Activated CD8-positive, alpha-beta memory T cell treated with anti-CD3 and anti-CD28 coated beads, Interleukin-2, amount 50 U/mL, for 4 hours (primary cell): Measurements from ENCODE around the gene RANGAP1.

Source experiments
- DNase-seq: peaks from one replicate; pipeline ENCODE4 v3.0.0-alpha.2; 2020

The RANGAP1 gene

DNA sequence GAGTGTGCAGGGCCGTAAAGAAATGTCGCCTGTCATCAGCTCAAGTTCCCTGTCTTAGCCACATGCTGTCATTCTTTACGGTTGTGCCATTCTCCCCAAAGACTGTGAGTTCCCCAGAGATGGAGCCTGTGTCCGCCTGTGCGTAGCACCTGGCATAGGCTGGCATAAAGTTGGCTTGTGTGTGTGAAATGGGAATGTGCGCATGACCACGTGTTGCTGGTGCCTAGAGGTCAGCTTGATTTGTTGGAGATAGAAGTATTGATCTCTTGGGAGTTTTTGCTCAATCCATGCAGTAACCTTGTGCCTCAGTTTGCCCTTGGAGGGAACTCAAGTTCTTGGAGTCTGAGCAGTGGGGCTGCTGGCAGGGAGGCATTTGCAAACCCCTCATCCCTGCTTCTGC lies 54.6 kb downstream of the RANGAP1 start:
- DNase-seq = no peak

DNA sequence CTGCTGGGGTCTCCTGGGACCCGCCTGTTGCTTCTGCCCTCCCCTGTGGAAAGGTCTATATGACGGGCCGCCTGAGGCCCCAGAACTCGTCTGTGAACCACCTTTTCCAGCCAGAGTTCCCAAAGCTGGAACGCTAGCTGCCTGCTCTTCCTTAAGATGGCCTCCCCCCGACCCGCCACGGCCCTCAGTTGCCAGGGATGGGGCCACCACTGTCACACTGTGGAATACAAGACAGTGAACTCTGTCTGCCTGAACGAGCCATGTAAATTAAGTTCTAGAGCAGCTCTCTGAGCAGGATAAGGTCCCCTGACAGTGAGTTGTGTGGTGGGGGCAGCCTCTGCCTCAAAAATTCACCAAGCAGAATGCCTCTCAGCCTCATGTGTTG lies 55.6 kb downstream of the RANGAP1 start:
- DNase-seq = no peak

DNA sequence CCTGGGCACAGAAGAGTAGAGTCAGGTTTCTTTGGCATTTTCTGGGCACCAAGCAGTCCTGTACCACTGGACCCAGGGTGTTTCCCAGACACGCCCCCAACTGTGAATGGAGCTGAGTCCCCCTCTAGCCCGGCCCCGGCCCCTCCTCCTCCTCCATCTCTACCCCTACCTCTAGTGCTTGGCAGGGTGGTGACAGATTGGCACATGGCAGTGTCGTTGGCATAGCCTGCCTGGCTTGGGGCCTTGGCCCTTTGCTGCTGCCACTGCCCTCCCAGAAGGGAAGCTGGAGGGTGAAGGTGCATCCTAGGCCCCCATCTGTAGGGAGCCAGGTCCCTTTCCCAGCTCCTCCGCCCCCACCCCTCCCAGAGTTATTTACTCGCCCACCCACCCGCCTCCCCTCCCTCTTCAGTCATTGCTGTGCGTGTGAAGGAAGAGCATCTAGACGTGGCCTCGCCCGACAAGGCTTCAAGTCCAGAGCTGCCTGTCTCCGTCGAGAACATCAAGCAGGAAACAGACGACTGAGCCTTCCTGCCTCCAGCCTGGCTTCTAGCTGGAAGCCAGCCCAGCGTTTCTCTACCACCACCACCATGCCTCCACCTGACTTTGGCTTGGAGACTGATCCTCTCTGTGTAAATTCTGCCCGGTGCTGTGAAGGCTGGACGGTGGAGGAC lies 56.1 kb downstream of the RANGAP1 start:
- no peak for DNase-seq

DNA sequence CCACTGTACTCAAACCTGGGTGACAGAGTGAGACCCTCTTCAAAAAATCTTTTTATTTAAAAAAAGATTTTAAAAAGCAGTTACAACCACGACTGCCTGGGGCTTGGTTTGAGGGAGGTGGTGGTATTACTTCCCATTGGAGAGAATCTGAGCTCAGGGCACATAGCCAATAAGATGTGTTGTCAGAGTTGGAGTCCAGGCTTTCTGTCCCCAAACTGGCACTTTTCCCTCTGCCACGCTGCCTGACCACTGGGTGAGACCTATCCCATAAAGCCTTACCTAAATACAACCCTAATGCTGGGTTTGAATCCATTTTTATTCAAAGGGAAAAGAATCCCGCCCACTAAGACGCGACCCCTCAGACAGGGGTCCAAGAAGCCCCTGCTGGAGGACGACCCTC lies 56.8 kb downstream of the RANGAP1 start:
- DNase-seq = no peak

DNA sequence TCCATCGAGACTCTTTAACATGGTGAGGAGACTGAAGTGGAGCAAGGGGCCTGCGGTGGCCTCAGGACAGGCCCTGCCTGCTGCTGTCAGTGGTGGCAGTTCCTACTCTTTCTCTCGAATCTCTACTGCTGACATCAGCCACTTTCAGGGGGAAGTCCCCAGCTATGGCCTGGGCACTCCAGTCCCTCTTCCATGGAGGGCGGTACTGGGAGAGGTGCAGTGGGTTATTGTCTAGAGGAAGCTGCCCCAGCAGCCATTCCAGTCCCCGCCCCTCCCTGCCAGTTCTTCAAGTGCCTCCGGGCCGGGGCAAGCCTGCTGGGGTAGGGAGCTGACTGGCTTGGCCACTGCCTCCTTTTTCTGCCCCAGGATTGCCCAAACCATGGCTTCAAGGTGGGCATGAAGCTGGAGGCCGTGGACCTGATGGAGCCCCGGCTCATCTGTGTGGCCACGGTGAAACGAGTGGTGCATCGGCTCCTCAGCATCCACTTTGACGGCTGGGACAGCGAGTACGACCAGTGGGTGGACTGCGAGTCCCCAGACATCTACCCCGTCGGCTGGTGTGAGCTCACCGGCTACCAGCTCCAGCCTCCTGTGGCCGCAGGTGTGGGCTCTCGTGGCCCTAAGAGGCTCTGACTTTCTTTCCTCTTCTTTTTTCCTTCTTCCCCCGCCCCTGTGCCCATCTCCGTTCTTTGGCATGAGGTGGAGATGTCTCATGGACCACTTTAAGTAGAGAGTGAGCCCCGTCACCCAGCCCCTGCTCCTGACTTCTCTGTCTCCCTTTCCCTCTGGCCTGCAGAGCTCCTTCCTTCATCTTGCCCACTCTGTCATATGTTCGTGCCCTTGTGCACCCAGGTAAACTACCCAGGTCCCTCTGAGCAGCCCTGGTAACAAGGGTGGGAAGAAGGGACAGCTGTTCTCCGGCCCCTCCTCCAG lies 59.0 kb downstream of the RANGAP1 start:
- DNase-seq = no peak

DNA sequence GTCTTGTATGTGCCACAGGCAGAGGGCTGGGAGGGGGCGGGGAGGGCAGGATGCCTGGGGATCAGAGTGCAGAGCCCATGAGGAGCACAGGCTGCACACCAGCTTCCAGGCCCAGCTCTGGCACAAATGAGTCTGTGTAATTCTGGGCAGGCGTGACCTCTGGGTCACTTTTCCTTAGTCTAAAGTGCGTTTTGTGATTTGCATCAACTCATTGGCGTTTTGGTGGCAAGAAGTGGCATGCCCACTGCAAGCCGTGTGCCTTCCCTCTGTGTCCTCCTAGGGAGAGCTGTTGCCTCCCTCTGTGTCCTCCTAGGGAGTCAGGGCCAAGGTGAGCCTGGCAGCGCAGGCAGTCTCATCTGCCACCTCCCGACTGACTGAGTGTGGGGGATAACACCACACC lies 62.5 kb downstream of the RANGAP1 start:
- no peak for DNase-seq

DNA sequence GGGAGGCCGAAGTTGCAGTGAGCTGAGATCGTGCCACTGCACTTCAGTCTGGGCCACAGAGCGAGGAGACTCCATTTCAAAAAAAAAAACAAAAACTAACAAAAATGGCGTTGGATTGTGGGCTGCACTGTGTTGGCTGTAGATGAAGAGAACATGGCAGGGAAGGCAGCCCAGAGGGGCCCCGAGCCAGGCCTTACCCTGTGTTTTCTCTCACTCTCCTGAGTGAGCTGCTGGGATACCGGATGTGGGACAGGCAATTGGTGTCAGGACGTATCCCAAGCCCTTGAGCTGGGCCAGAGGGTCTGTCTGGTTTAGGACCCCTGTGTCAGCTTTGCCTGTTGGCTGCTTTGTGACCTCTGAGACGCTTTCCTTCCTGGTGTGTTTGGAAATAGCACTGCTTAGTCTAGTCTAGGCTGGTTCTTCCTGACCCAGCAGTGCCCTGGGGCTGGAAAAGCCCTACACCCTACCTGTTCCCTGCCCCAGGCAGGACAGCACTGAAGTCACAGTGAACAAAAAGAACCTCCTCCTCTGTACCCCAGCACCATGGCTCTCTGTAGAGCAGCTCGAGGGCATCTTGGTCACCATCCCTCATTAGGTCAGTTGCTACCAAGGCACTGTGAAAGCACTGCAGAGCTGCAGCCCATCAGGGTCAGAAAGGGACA lies 63.0 kb downstream of the RANGAP1 start:
- no peak for DNase-seq

DNA sequence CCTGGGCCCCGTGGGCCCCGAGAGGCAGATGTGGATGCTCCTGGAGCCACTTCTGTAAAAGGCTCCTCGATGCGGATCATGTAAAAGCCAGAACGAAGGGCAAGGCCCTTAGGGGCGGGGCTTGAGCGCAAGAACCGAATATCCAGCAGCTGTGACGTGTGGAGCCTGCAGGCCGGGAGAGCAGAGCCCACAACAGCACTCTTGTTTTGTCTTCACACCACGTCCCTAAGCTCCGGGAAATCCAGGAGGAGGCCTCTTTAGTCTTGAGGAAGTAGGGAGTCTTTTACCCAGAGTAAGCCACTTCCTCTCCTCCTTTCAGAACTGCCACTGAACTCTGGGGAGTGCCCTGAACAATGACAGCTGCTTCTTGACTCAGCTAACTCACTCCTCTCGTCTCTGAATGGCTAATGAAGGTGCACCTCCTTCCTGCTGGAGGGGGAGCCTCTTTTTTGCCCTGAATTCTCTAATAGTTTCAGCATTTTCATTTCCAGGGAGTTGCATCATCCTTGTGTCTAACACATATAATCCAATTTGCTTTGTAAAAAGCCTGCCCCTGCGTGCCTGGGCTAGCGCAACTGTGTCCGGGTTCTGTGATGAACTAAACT lies 68.3 kb downstream of the RANGAP1 start:
- no peak for DNase-seq

DNA sequence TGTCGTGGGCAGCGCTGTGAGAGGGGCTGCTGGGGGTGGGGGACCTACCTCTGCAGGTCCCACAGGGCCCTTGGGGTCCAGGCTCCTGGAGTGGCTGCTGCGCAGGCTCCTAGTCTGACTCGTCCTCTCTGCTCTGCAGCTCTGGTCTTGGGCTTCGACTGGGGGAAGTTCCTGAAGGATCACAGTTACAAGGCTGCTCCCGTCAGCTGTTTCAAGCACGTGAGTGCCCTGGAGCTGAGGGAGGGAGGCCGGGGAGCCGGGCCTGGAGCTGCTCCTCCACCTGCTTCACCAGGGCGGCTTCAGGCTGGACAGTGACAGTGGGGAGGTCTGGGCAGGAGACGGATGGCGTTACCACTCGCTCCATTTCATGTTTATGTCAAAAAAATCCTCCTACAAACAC lies 69.0 kb downstream of the RANGAP1 start:
- DNase-seq = no peak

DNA sequence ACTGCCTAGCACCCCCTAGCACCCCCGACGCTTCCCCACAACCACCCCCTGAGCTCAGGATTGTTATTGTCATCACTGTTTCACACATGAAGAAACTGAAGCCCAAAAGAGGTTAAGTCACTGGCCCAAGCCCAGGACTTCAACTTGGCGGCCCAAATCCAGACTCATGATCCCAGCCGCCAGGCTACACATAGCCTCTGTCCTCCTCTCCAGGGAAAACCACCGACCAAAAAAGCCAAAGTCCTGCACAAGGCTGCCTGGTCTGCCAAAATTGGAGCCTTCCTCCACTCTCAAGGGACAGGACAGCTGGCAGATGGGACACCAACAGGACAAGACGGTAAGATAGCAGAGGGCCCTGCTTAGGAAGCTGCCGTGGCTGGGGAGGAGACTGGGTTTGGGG lies 70.1 kb downstream of the RANGAP1 start:
- DNase-seq = no peak

DNA sequence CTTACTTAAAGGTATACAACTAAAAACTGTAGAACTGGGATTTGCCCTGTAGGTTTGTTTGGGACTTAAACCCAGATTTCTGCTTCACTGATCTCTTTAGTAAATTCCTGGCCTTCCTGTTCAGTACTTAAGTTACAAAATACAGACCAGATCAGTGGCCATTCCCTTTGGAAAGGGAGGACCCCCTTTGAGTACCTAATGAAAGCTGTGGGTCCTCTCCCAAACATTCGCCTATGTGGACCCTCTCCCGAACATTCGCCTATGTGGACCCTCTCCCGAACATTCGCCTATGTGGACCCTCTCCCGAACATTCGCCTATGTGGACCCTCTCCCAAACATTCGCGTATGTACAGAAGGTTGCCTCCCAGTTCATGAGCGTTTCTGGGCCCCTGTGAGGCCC lies 70.6 kb downstream of the RANGAP1 start:
- no peak for DNase-seq

DNA sequence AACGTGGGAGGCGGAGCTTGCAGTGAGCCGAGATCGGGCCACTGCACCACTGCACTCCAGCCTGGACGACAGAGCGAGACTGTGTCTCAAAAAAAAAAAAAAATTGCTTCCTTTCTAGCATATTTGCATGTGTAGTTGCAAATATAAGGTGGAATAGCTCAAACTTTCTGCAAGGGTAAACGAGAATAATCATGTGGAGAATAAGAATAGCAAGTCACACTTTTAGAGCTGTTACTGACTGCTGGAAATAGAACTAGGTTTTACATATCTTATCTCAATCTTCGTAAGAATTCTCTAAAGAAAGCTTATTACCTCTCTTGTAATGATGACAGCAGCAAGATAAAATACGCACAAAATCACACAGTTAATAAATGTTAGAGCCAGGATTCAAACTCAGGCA lies 79.3 kb downstream of the RANGAP1 start:
- no peak for DNase-seq

DNA sequence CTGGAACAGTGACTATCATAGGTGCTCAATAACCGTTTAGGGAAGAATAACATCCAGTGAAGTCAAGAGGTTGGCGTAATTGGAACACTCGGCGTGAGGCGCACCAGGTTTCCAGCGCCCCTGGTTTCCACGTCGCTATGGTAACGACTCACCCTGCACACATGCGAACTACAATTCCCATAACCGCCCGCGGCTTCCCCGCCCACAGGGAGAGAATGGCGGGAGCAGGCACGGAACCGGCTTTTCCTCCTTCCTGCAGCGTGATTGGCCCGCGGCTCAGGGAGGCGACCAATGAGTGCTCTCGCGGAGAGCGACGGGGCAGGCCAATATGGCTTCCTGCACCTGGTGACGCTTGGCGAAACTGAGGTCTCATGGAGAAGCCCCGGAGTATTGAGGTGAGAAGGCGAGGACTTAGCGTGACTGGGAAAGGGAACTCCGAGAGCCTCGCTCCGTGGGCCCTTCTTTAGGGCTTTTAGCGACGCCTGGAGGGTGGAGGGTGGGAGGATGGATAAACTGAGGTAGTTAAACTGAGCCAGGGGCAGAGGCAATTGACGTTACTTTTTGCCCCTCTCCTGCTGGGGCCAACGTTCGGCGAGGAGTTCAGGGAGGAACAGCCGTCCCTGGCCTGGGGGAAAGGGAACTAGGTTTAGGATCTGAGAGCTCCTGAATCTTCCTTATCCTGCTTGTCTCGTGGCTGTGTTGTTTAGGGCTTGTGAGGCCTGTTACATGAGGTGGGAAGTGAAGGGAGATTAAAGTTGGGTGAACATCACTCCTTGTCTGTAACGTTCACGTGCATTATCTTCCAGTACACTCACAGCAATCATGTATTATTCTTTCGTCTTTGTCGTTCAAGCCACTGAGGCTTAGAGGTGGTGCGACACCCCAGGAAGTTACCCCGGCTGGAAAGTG lies 80.7 kb downstream of the RANGAP1 start, which contains the start of gene L3MBTL2:
Gene L3MBTL2, plus strand, starts transcription at position 321 of the 909 bp plus-strand sequence. Its CDS starts 51 bp downstream, at position 372.
- DNase-seq = peak; percentile 99

DNA sequence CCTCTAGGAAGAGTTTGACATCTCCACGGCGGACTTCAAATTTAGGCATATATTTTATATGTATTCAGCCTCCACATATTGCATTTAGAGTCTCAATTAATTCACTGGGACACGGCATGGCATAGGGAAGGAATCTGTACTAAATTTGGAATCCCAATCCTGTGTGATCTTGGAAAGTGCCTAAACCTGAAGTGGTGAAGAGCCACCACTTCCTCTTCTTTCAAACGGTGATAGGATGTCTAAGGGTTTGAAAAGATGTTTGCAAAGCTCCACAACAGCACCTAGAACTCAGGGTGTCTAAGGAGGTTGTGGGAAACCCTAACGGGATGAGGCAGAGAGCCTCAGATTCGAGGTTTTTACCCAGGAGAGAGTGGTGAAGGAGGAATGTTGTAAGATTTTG lies 81.9 kb downstream of the RANGAP1 start:
- DNase-seq = no peak

DNA sequence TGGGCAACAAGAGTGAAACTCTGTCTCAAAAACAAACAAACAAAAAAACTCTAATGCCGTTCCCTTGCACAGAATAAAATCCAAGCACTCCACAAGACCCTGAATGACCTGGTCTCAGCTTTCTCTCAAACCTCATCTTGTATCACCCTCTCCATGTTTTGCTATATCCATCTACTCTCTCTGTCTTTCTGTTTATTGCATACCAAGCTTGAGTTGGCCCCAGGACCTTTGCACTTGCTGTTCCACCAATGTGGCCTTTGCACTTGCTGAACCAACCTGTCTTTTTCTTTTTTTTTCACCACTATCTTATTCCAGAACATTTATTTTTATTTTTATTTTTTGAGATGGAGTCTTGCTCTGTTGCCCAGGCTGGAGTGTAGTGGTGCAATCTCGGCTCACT lies 82.9 kb downstream of the RANGAP1 start:
- DNase-seq = no peak

DNA sequence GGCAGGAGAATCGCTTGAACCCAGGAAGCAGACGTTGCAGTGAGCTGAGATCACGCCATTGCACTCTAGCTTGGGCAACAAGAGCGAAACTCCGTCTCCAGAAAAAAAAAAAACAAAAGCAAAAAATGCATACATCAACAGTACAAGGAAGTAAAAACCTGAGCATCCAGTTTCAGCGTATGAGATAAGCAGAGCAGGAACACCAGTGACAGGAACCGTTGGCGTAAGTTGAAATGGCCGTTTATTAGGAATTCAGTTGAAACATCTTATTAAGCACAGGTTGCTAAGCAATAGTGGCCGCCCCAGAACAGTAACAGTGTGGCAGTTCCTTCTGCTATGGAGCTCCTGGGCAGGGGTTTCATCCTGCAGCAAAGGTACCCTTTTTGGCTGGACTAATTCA lies 84.8 kb downstream of the RANGAP1 start:
- DNase-seq = no peak

DNA sequence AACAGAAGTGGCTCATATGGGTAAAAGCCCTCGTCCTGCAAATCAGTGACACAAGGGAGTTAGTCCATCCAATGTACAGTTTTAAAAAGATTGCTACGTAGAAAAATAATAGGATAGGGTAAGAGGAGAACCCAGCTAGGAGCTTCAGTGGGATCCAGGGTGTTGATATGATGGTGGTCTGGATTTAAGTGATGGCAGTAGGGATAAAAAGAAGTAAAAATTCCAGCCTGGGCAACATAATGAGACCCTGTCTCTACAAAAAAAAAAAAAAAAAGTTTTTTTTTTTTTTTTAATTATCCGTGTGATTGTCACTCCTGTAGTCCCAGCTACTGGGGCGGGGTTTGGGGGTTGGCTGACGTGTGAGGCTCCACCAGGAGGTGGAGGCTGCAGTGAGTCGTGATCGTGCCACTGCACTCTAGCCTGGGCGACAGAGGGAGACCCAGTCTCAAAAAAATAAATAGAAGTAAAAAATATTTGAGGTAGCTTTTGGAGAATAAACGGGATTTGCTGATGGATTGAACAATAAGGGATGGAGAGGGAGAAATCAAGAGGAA lies 87.9 kb downstream of the RANGAP1 start:
- peak; percentile 52 for DNase-seq

DNA sequence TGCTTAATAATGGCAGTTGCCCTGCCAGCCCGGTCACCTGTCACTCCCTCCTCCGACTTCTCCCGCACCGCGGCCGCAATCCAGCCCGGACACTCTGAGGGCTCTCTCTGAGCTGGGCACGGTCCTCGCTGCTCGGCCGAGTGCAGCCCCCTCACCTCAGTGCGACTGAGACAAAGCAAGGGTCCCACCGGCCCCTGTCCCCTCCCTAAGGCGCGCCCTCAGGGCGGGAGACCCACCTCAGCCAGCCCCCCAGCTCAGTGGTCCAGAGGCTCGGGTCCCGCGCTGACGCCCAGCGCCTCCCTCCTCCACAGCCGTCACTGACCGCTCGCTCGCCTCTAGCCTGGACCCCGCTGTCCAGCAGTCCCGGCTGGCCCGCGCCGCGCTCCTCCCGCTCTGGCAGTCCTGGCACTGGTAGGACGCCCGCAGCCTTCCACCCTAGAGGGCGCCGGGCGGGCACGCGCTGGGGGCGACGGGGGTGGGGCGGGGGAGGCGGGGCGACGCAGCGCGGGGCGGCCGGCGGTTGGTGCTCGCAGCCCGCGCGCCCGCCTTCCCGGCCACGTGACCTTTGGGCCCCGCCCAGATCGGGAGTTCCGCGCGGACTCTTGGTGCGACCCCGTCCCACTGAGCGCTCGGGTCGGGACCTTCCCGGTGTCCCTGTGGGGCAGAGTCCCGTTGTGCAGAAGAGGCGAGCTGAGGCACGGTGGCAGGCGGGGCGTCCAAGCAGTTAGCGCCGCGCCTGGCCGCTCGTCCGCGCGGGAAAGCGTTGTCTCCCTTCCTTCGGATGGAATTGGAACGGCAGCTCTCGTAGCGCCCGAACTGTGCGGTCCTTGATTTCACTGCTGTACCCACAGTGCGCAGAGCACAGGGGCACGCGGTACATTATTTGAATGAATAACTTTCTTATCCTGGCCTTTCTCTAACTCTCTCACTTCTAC lies 88.7 kb downstream of the RANGAP1 start:
- DNase-seq = peak; percentile 84
